Stimulated activated CD4-positive, alpha-beta T cell treated with anti-CD3 and anti-CD28 coated beads, Interleukin-1b, Interleukin-23, amount 100 ng/mL, for 24 hours (primary cell): ENCODE measurements around the gene FBF1.

ENCODE experiments used
- DNase-seq, 4 experiments: peaks; one replicate each; pipeline ENCODE4 v3.0.0-alpha.2; 2020; ENCODE audit warnings: low read depth in 4 of 4, low spot score in 1 of 4

FBF1 gene

GRCh38 chr17:75950855-75951554 lies 10.2 kb upstream of the FBF1 start:
- no peak for DNase-seq

GRCh38 chr17:75950421-75950820 lies 9.6 kb upstream of the FBF1 start:
- DNase-seq: no peak

- DNase-seq: no peak
These were observed 4.4 kb upstream of the FBF1 start for GRCh38 chr17:75945211-75945610.

GRCh38 chr17:75943491-75943890 lies 2.6 kb upstream of the FBF1 start:
- no peak for DNase-seq

GRCh38 chr17:75942473-75942872 lies 1.6 kb upstream of the FBF1 start:
- DNase-seq: no peak

- DNase-seq: no peak
These were observed 589 bp upstream of the FBF1 start for GRCh38 chr17:75941442-75941819.

GRCh38 chr17:75937652-75938051 lies 3.2 kb downstream of the FBF1 start:
- DNase-seq: no peak

- DNase-seq: no peak
These were observed 7.0 kb downstream of the FBF1 start for GRCh38 chr17:75933808-75934207.

- no peak for DNase-seq
These were observed 8.0 kb downstream of the FBF1 start for GRCh38 chr17:75932852-75933251.

GRCh38 chr17:75931062-75931461 lies 9.8 kb downstream of the FBF1 start:
- no peak for DNase-seq

- no peak for DNase-seq
These were observed 13.4 kb downstream of the FBF1 start for GRCh38 chr17:75927286-75927922.

- no peak for DNase-seq
These were observed 14.4 kb downstream of the FBF1 start for GRCh38 chr17:75926456-75926855.

GRCh38 chr17:75925912-75926311 lies 14.9 kb downstream of the FBF1 start:
- DNase-seq: no peak

GRCh38 chr17:75925103-75925502 lies 15.7 kb downstream of the FBF1 start:
- DNase-seq: no peak

- no peak for DNase-seq
These were observed 17.6 kb downstream of the FBF1 start for GRCh38 chr17:75922963-75923874.

- no peak for DNase-seq
These were observed 18.5 kb downstream of the FBF1 start for GRCh38 chr17:75922173-75922961.

GRCh38 chr17:75921596-75921995 lies 19.2 kb downstream of the FBF1 start:
- DNase-seq: no peak

GRCh38 chr17:75920045-75920560 lies 20.7 kb downstream of the FBF1 start:
- DNase-seq: no peak

- no peak for DNase-seq
These were observed 21.2 kb downstream of the FBF1 start for GRCh38 chr17:75919611-75920010.

- no peak for DNase-seq
These were observed 22.9 kb downstream of the FBF1 start for GRCh38 chr17:75917917-75918445.
